H1 (cell line): Measurements from ENCODE around the gene CDKN2B-AS1. TPM values are rescaled to one million over a fixed set of nuclear protein-coding genes. Genes with fewer than 3 reads are reported as not detected.
A peak's percentile ranks its signal among the peaks of the same experiment; 100 is the strongest.

Experiments
- CTCF ChIA-PET: fragments of 300-600 bp; sonication (Branson Sonifier 250); formaldehyde crosslinking; loops from one replicate; lab custom pipeline; 2021; ENCODE audit not compliant: partially characterized antibody; lab: Charles Lee
- POLR2A ChIA-PET: fragments of 300-600 bp; sonication (Branson Sonifier 250); formaldehyde crosslinking; loops from one replicate; lab custom pipeline; 2021; ENCODE audit warnings: inconsistent platforms; ENCODE audit not compliant: partially characterized antibody; lab: Charles Lee
- DNase-seq, 2 experiments: peaks; one replicate each; pipeline versions ENCODE4 v3.0.0 to v3.0.0-alpha.2; 2010 to 2022; ENCODE audit warnings: low spot score in 2 of 2, low read depth in 1 of 2, mixed read lengths in 1 of 2
- FAIRE-seq: peaks from 2 replicates; lab custom pipeline; 2011; peaks lifted over from hg19 to GRCh38; lab: Jason Lieb, UNC
- H2AFZ ChIP-seq: 2 replicates; pipeline ENCODE4 v1.8.1; 2012; ENCODE audit warnings: low read length, inconsistent platforms
- H2AK5ac ChIP-seq: 2 replicates; pipeline ENCODE4 v1.6.1; 2013; ENCODE audit warnings: low read depth, low read length
- H2BK120ac ChIP-seq: replicated peaks from 2 replicates; pipeline ENCODE3; 2013; ENCODE audit warnings: low read depth, low read length, inconsistent platforms
- H2BK12ac ChIP-seq: 2 replicates; pipeline ENCODE4 v1.6.1; 2013; ENCODE audit warnings: low read depth, low read length
- H2BK15ac ChIP-seq: 2 replicates; pipeline ENCODE4 v1.6.1; 2013; ENCODE audit warnings: low read length
- H2BK20ac ChIP-seq: 2 replicates; pipeline ENCODE4 v1.6.1; 2013; ENCODE audit warnings: low read length
- H2BK5ac ChIP-seq: 2 replicates; pipeline ENCODE4 v1.6.1; 2013; ENCODE audit warnings: low read depth, low read length
- H3K14ac ChIP-seq: 2 replicates; pipeline ENCODE4 v1.6.1; 2013; ENCODE audit warnings: inconsistent platforms; ENCODE audit not compliant: insufficient read length
- H3K18ac ChIP-seq: 2 replicates; pipeline ENCODE4 v1.6.1; 2013; ENCODE audit warnings: low read length; ENCODE audit errors: extremely low read depth
- H3K23ac ChIP-seq: 2 replicates; pipeline ENCODE4 v1.6.1; 2013; ENCODE audit warnings: inconsistent platforms; ENCODE audit not compliant: insufficient read length
- H3K23me2 ChIP-seq: 2 replicates; pipeline ENCODE4 v1.6.1; 2013; ENCODE audit warnings: low read depth, low read length
- H3K27ac ChIP-seq: 2 replicates; pipeline ENCODE4 v1.6.1; 2011; ENCODE audit warnings: low read depth, low read length, inconsistent platforms
- H3K27me3 ChIP-seq, 4 experiments: replicated peaks in 1 of 4; 1 replicate in 1 of 4; 2 replicates in 3 of 4; pipeline versions ENCODE4 v1.6.1 to v1.8.1; 2011 to 2013; ENCODE audit warnings: low read length in 3 of 4, mild to moderate bottlenecking in 3 of 4, inconsistent platforms in 2 of 4, mixed read lengths in 2 of 4, moderate library complexity in 1 of 4; ENCODE audit not compliant: control insufficient read depth in 3 of 4, insufficient read depth in 3 of 4; ENCODE audit errors: extremely low read depth in 1 of 4
- H3K36me3 ChIP-seq, 4 experiments: 2 replicates each; pipeline versions ENCODE4 v1.6.1 to v1.8.1; 2011 to 2013; ENCODE audit warnings: mild to moderate bottlenecking in 4 of 4, low read length in 3 of 4, moderate library complexity in 2 of 4, control low read depth in 1 of 4, inconsistent platforms in 1 of 4; ENCODE audit not compliant: insufficient read depth in 4 of 4, control insufficient read depth in 2 of 4
- H3K4ac ChIP-seq: replicated peaks from 2 replicates; pipeline ENCODE3; 2013; ENCODE audit warnings: low read length, low read depth, mixed read lengths, inconsistent platforms; ENCODE audit not compliant: insufficient read length
- H3K4me1 ChIP-seq, 4 experiments: replicated peaks in 1 of 4; 1 replicate in 1 of 4; 2 replicates in 3 of 4; pipeline versions ENCODE4 v1.6.1 to v1.8.1; 2011 to 2013; ENCODE audit warnings: low read length in 3 of 4, inconsistent platforms in 2 of 4, mixed read lengths in 1 of 4; ENCODE audit not compliant: insufficient read depth in 4 of 4, control insufficient read depth in 3 of 4
- H3K4me2 ChIP-seq, 2 experiments: 2 replicates each; pipeline versions ENCODE4 v1.6.1 to v1.8.1; 2011 to 2013; ENCODE audit warnings: low read depth in 2 of 2, low read length in 2 of 2, control low read depth in 1 of 2, inconsistent platforms in 1 of 2, mild to moderate bottlenecking in 1 of 2; ENCODE audit not compliant: insufficient read depth in 1 of 2
- H3K4me3 ChIP-seq, 4 experiments: fragments of 200-600, 300-600 bp in 1 of 4; sonication (generic), shearing (Covaris generic), sonication (Bioruptor Twin) in 1 of 4; 2 replicates each; pipeline versions ENCODE4 v1.5.1 to v1.8.1; 2011 to 2016; ENCODE audit warnings: low read length in 4 of 4, low read depth in 3 of 4, control low read depth in 2 of 4, inconsistent platforms in 2 of 4, mild to moderate bottlenecking in 2 of 4, mixed read lengths in 1 of 4, moderate library complexity in 1 of 4; ENCODE audit not compliant: insufficient read depth in 2 of 4; ENCODE audit errors: extremely low read depth in 1 of 4
- H3K56ac ChIP-seq: replicated peaks from 2 replicates; pipeline ENCODE3; 2013; ENCODE audit warnings: low read depth, mild to moderate bottlenecking, mixed read lengths, low read length, inconsistent platforms; ENCODE audit not compliant: insufficient read length
- H3K79me1 ChIP-seq: 2 replicates; pipeline ENCODE4 v1.6.1; 2013; ENCODE audit warnings: low read depth, low read length, control low read depth
- H3K79me2 ChIP-seq, 2 experiments: 2 replicates each; pipeline versions ENCODE4 v1.6.1 to v1.8.1; 2012 to 2013; ENCODE audit warnings: low read length in 2 of 2, mild to moderate bottlenecking in 2 of 2, inconsistent platforms in 1 of 2; ENCODE audit not compliant: insufficient read depth in 2 of 2, control insufficient read depth in 1 of 2
- H3K9ac ChIP-seq, 4 experiments: replicated peaks in 1 of 4; 1 replicate in 1 of 4; 2 replicates in 3 of 4; pipeline versions ENCODE4 v1.6.1 to v1.8.1; 2011 to 2013; ENCODE audit warnings: low read depth in 3 of 4, low read length in 3 of 4, control low read depth in 2 of 4, mild to moderate bottlenecking in 2 of 4, moderate library complexity in 2 of 4, inconsistent platforms in 1 of 4; ENCODE audit errors: extremely low read depth in 1 of 4
- H3K9me3 ChIP-seq, 2 experiments: 2 replicates each; pipeline versions ENCODE4 v1.6.1 to v1.8.1; 2012 to 2013; ENCODE audit warnings: mild to moderate bottlenecking in 2 of 2, moderate library complexity in 2 of 2, control low read depth in 1 of 2, inconsistent platforms in 1 of 2, low read depth in 1 of 2, low read length in 1 of 2, mixed read lengths in 1 of 2; ENCODE audit not compliant: insufficient read depth in 2 of 2
- H4K20me1 ChIP-seq, 2 experiments: replicated peaks in 1 of 2; 2 replicates each; pipeline versions ENCODE3 to v1.8.1; 2011 to 2013; ENCODE audit warnings: inconsistent platforms in 2 of 2, low read length in 2 of 2, mild to moderate bottlenecking in 1 of 2; ENCODE audit not compliant: insufficient read depth in 2 of 2, control insufficient read depth in 1 of 2
- H4K5ac ChIP-seq: 2 replicates; pipeline ENCODE4 v1.6.1; 2013; ENCODE audit warnings: low read length, low read depth, mixed read lengths, inconsistent platforms; ENCODE audit not compliant: insufficient read length
- H4K8ac ChIP-seq: 2 replicates; pipeline ENCODE4 v1.8.0; 2013; ENCODE audit warnings: mild to moderate bottlenecking, moderate library complexity, low read length, inconsistent platforms; ENCODE audit not compliant: insufficient read depth; ENCODE audit errors: extremely low read depth
- H4K91ac ChIP-seq: replicated peaks from 2 replicates; pipeline ENCODE3; 2013; ENCODE audit warnings: low read length, mixed read lengths, inconsistent platforms; ENCODE audit not compliant: insufficient read length
- CTCF ChIP-seq, 3 experiments: IDR thresholded peaks; 1 replicate in 2 of 3; 2 replicates in 1 of 3; pipeline versions ENCODE4 v1.5.1 to v1.6.1; 2011; ENCODE audit warnings: low read length in 3 of 3, mild to moderate bottlenecking in 3 of 3, inconsistent platforms in 2 of 3, low read depth in 1 of 3, moderate library complexity in 1 of 3; ENCODE audit not compliant: insufficient read depth in 1 of 3; ENCODE audit errors: control extremely low read depth in 1 of 3
- RXRA ChIP-seq: IDR thresholded peaks from 2 replicates; pipeline ENCODE4 v1.6.1; 2011; ENCODE audit warnings: low read depth, mild to moderate bottlenecking, low read length, moderate library complexity; ENCODE audit not compliant: insufficient read depth
- WGBS, 2 experiments: shearing (Covaris generic) in 1 of 2; methylation state at CpG; one replicate each; pipeline versions ENCODE4 v1.1.6 to v1.1.7; 2013 to 2015; ENCODE audit warnings: low lambda C conversion rate in 2 of 2, mixed read lengths in 2 of 2, inconsistent platforms in 1 of 2, low coverage in 1 of 2, missing lambda C conversion rate in 1 of 2; ENCODE audit not compliant: insufficient replicate concordance in 2 of 2, insufficient coverage in 1 of 2, insufficient read length in 1 of 2; ENCODE audit errors: extremely low coverage in 1 of 2, missing lambda C conversion rate in 1 of 2; 5-methylcytosine and 5-hydroxymethylcytosine counted together
- polyA plus RNA-seq, 7 experiments: library from polyadenylated mRNA; depleted of rRNA in 3 of 7; stranded (reverse) in 5 of 7; unstranded in 2 of 7; fragments of >200 nt in 5 of 7; fragments of 200-250 nt in 2 of 7; gene quantifications; 1 replicate in 5 of 7; 2 replicates in 1 of 7; 4 replicates in 1 of 7; pipeline versions ENCODE4 v1.2.1 to v1.2.3, GENCODE V29; 2011 to 2013; ENCODE audit warnings: missing spikeins in 2 of 7, mixed read lengths in 2 of 7
- total RNA-seq: library from RNA; stranded (reverse); fragmentation: NEBNext Ultra II Directional; extraction: Animal tissue kit (Norgen Biotek cat#: 25700); gene quantifications from 2 replicates; pipeline ENCODE4 v1.2.1, GENCODE V29; 2021

Gene CDKN2B-AS1
- total and polyA plus RNA-seq, 2 of the 8 experiments (the other 6 are each of a cell fraction or from before 2014, with no cell fraction given), result not detected

GRCh38 chr9:22100626-22101025, 106.0 kb downstream of the CDKN2B-AS1 start:
- H2BK120ac ChIP-seq, result no peak overlapping the region
- no peak overlapping the region for H3K4me3 ChIP-seq
- POLR2A ChIA-PET, result no interaction called here
- H4K8ac ChIP-seq, result no peak overlapping the region
- peaks cover 0 to 12% (median 2%) of the 10 kb centered on the region in 4 experiments; a peak in 4 of 7 replicates for H3K4me1 ChIP-seq
- H4K20me1 ChIP-seq, result no peaks in the 10 kb centered on the region
- no peaks in the 10 kb centered on the region; the same call in 1 of the 2 replicates for H3K23me2 ChIP-seq
- no peak overlapping the region for H2BK12ac ChIP-seq
- H2BK15ac ChIP-seq, result no peak overlapping the region
- H3K79me2 ChIP-seq, result no peaks in the 10 kb centered on the region
- H3K27me3 ChIP-seq, result no peaks in the 10 kb centered on the region; a peak in 1 of 7 replicates
- no peak overlapping the region for H3K56ac ChIP-seq
- TF ChIP-seq CTCF (IDR thresholded peaks at IDR 0.05; ENCODE audit: control extremely low read depth in 1 of 3, insufficient read depth in 1 of 3, low read depth in 1 of 3, low read length in 3 of 3) (peak in 2 of 3 experiments; percentile 16 to 47; a peak in 2 of 4 replicates), RXRA (no peak)
- H3K18ac ChIP-seq, result no peak overlapping the region
- no peak overlapping the region for H3K23ac ChIP-seq
- no peak overlapping the region for H3K4me2 ChIP-seq
- H2BK5ac ChIP-seq, result no peak overlapping the region
- H3K4ac ChIP-seq, result no peak overlapping the region
- no peak overlapping the region for H2BK20ac ChIP-seq
- WGBS, 2 experiments, result 88% methylated on average over 2 of the region's 2 CpGs; no CpG with 5 or more reads in 1 of the 2 experiments
- no peak overlapping the region for H2AFZ ChIP-seq
- no peak overlapping the region for H3K27ac ChIP-seq
- H3K9ac ChIP-seq, result no peak overlapping the region
- H4K91ac ChIP-seq, result no peak overlapping the region
- FAIRE-seq, result no peak
- no peak overlapping the region for H4K5ac ChIP-seq
- H3K79me1 ChIP-seq, result no peaks in the 10 kb centered on the region
- no peaks in the 10 kb centered on the region for H3K36me3 ChIP-seq
- H2AK5ac ChIP-seq, result no peak overlapping the region
- no peaks in the 10 kb centered on the region for H3K9me3 ChIP-seq
- CTCF ChIA-PET, result interaction anchor here (1.0 to 2.1 kb wide), 2 partner anchors 9 to 51 kb away, joined by 3 to 6 read pairs; no protein-coding TSS in a partner anchor
- DNase-seq, result no peak
- no peak overlapping the region for H3K14ac ChIP-seq
